CMK (cell line): Measurements from ENCODE around the gene ARHGAP4.

Experiments
- DNase-seq: peaks from one replicate; pipeline ENCODE4 v3.0.0-alpha.2; 2010; ENCODE audit warnings: low read depth

Gene ARHGAP4

DNA sequence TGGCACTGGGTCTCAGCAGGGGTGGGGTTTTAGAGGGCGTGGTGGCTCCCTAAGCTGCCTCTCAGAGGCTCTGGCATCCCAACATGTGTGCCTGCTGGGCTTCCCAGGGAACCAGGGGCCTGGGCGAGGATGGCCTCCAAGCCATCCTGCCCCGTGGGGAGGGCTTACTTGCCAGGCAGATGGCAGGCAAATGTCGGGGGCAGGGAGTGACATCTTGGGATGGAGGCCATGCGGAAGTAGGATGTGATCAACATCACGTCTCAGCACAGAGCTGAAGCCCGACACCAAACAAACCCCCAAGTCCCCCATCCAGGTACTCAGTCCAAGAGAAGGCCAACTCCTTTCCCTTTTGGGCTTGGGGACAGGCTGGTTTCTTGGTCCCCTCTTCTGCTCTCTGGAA, 44.8 kb downstream of the ARHGAP4 start:
- DNase-seq: no peak

- no peak for DNase-seq
These were observed 45.6 kb downstream of the ARHGAP4 start for GRCh38 chrX:153880440-153880815.

DNA sequence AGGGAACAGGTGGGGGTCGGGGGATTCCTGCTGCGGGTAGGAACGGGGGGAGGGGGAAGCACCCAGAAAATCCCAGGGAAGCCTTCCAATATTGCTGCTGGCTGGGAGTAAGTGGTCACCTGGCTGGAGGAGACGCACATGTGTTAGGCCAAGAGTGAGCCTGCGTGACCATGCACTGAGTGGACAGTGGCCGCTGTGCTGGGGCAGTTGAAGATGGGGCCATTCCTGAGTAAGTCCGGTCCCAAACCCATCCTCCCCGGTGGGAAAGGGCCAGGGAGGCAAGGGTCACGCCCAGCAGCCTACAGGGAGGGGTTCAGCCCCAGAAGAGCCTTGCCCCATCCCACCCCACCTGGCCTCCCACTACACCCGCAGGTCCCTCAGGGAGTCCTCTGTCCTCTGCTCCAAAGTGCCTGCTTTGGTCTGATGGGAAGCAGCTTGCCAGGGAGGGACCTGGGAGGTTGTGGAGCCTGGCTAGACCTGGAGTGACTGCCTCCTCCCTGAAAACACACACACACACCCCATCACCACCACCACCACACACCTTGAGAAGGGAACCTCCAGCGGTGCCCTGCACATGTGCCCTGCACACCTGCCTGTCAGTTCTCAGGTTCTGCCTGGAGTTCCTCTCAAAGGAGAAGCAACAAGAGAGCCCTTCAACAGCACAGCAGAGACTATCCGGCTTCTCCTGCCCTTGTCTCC, 46.2 kb downstream of the ARHGAP4 start:
- no peak for DNase-seq

DNA sequence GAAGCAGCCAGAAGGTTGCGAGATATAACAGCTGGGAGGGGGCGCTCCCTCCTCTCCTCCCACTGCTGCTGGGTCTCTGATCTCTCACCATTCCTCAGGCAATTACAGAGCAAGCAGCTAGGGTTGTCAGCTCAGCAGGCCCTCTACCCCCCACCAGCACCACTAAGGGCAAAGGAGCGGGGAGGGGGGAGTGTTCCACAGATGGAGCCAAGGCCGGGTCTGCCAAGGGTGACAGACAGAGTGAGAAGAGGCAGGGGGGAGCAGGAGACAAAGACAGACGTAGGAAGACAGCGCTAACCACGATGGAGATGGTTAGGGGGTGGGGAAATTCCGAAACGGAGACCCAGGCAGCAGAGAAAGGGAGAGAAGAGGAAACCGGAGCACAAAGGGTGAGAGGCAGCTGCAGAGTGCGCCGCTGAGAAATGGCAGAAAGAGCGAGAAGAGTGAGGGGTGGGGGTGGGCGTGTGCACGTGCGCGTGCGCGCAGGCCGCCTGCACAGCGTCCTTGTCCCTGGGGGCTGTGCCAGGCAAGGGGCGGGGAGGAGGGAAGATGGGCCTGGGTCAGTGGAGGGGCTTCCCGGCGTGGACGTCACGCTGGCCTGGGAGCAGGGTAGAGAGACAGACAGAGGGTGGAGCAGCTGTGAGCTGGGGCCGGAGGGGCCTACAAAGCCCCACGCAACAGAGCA, 47.0 kb downstream of the ARHGAP4 start:
- no peak for DNase-seq

- no peak for DNase-seq
These were observed 47.7 kb downstream of the ARHGAP4 start for GRCh38 chrX:153878345-153878744.

- no peak for DNase-seq
These were observed 48.3 kb downstream of the ARHGAP4 start for GRCh38 chrX:153877571-153878261.

DNA sequence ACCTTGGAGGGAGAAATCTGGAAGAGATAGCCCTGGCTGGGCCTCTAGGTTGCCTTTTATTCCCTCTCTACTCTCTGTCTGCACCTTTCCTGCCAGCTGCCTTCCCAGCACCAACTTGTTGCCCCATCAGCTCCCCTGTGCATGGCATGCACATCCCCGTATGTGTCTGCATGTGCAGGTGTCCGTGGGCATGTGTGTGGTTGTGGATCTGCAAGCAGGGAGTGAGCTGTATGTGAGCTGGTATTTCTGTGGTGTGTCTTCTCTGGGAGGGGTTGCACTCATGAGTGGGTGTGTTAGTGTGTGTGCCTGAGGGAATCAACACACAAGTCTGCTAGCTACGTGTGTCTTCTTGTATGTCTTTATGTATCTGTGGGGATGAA, 50.0 kb downstream of the ARHGAP4 start:
- DNase-seq: no peak

GRCh38 chrX:153875391-153876111, 50.5 kb downstream of the ARHGAP4 start:
- DNase-seq: no peak

- DNase-seq: no peak
These were observed 51.5 kb downstream of the ARHGAP4 start for GRCh38 chrX:153874366-153875125.

- no peak for DNase-seq
These were observed 52.0 kb downstream of the ARHGAP4 start for GRCh38 chrX:153874085-153874365.

- DNase-seq: no peak
These were observed 52.6 kb downstream of the ARHGAP4 start for GRCh38 chrX:153873282-153874084.

DNA sequence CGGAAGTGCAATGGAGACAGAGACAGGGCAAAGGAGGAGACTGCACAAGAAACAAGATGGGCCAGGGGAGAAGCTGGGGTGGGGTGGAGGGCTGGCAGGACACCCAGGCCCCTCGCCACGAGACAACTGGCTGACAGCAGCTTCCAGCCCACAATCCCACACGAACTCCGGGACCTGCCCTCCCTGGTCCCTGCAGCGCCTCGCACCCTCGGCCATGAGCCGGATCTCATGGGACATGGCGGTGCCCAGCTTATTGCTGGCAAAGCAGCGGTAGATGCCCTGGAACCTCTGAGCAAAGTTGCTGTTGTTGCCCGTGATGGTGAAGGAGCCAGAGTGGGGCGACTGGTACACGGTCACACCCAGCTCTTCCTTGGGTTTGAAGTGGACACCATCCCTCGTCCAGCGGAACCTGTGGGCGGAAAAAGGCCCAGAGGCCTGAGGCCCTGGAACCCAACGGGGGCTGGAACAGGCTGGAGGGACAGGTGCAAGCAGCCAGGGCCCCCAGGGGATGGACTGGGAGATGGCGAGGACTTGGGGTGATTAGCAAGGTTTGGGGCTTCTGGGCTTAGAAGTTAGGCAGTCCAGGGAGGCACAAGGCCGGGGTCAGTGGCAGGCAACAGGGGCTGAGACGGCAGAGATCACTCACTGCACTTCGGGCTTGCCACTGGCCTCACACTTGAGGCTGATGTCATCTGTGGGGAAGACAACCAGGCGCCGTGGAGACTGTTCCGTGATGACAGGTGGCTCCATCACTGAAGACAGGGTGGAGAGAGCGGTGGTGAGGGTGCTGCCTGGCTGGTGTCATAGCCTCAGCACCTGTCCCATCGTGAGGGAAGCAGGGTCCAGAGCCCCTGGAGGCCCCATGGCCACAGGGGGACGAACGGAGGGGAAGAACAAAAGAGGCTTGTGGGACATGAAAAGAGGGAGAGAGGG, 53.9 kb downstream of the ARHGAP4 start:
- no peak for DNase-seq

- no peak for DNase-seq
These were observed 54.6 kb downstream of the ARHGAP4 start for GRCh38 chrX:153871451-153871850.

GRCh38 chrX:153870791-153871360, 55.2 kb downstream of the ARHGAP4 start:
- no peak for DNase-seq

GRCh38 chrX:153870288-153870690, 55.8 kb downstream of the ARHGAP4 start:
- no peak for DNase-seq

DNA sequence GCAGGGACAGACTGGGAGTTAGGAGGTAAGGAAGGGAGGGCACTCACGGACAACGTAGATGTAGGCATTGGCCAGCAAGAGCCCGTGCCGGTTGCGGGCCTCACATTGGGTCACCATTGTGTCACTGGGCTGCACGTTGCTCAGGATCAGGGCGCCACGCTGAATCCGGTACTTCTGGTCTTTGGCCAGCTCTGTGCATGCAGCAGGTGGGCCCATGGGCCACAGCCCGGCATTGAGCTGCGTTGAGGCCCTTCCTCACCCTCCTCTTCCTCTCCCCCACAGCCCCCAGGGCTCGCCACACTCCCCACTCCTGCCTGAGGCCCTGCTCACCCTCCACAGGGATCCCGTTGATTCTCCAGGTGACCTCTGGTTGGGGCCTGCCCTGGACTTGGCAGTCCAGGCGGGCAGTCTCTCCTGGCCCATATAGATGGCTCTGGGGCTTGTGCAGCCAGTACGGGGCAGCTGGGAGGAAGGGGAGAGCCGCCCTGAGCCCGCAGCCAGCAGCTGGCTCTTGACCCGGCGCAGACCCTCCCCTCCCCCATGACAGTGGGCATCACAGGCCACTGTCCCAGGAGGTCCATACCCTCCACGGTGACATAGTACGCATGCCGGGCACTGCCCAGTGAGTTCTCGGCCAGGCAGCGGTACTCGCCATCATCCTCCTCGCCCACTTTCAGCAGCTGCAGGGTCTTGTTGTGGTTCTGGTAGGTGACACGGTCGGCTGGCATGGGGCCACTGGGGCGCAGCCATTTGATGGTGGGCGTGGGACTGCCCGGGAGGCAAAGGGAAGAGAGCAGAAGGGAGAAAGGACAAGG, 56.4 kb downstream of the ARHGAP4 start:
- no peak for DNase-seq

DNA sequence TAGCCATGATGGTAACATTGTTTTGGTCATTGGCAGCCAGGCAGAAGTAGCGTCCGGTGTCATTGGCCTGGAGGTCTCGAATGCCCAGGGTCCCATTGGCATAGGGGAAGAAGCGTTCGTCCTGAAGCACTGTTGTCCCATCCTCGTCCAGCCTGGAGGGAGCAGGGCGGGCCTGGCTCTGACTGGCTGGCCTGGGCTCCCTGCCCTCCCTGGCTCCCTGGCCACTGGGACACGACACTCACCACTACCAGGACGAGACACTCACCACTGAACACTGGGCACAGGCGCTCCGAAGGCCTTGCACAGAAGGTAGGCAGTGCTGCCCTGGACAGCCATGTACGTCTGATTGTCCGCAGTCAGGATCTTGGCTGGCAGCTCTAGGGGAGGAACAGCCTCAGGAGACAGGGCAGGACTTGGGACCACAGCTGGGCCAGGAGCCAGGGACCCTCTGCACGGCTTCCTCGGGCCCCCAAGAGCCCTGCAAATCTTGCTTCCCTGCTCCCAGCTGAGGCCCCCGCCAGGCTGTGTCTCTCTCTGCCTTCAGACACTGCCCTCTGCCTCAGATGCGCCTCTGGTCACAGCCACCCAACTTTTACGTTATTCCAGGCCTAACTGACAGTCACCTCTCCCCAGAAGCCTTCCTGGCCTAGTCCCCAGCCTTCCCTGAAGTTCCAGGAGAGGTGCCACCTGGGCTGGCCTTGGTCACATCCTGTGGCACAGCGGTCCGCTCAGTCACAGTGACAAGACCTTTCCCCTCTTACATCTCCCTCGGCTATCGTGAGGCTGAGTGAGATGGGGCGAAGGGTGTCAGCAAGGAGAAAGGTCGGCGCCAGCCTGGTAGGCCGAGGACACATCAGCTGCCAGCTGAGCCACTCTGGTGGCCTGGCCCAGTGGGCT, 57.2 kb downstream of the ARHGAP4 start:
- DNase-seq: no peak

DNA sequence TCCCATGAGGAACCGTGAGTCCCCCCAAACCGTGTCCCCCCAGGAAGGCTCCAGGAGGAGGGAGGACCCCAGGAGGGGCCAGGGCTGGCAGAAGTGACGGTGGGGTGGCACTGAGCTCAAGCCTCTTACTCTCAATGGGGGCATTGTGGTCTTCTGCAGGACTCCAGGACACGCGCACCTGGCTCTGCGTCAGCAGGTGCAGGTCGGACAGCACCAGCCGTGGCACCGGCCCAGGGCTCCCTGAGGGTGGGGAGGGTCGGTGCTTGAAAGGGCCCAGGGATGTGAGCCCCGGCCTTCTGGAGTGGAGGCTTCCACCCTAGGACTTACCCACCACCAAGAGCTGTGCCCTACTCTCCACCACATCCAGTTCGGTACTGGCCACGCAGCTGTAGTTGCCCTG, 58.4 kb downstream of the ARHGAP4 start:
- no peak for DNase-seq
